Liver (tissue), 9 donors: ENCODE results near the gene ADGRG1. TPM values are rescaled to one million over a fixed set of nuclear protein-coding genes. Genes with fewer than 3 reads are reported as not detected.

ENCODE experiments used
- DNase-seq: peaks from one replicate; pipeline ENCODE4 v3.0.0-alpha.2; 2017; ENCODE audit warnings: low spot score
- H3K27ac ChIP-seq, 2 donors: one replicate each; pipeline ENCODE4 v1.7.0; 2013; ENCODE audit warnings: inconsistent platforms in 2 of 2, low read length in 2 of 2, control low read depth in 1 of 2, low read depth in 1 of 2, mild to moderate bottlenecking in 1 of 2
- H3K27me3 ChIP-seq, 4 donors: one replicate each; pipeline versions ENCODE4 v1.6.1 to v1.7.0; 2013; ENCODE audit warnings: low read length in 3 of 4, inconsistent platforms in 1 of 4, mild to moderate bottlenecking in 1 of 4, moderate library complexity in 1 of 4; ENCODE audit not compliant: control insufficient read depth in 4 of 4, insufficient read depth in 4 of 4
- H3K36me3 ChIP-seq, 4 donors: one replicate each; pipeline versions ENCODE4 v1.6.1 to v1.7.0; 2013; ENCODE audit warnings: low read length in 3 of 4, mild to moderate bottlenecking in 3 of 4, low read depth in 1 of 4, moderate library complexity in 1 of 4; ENCODE audit not compliant: control insufficient read depth in 4 of 4, insufficient read depth in 3 of 4
- H3K4me1 ChIP-seq, 4 donors: one replicate each; pipeline versions ENCODE4 v1.6.1 to v1.7.0; 2013; ENCODE audit warnings: low read length in 3 of 4, mild to moderate bottlenecking in 3 of 4, moderate library complexity in 1 of 4; ENCODE audit not compliant: control insufficient read depth in 4 of 4, insufficient read depth in 4 of 4
- H3K4me3 ChIP-seq, 3 donors: one replicate each; pipeline versions ENCODE4 v1.6.1 to v1.7.0; 2013; ENCODE audit warnings: low read length in 3 of 3, control low read depth in 1 of 3, low read depth in 1 of 3, mild to moderate bottlenecking in 1 of 3
- H3K9ac ChIP-seq, 2 donors: one replicate each; pipeline ENCODE4 v1.7.0; 2013; ENCODE audit warnings: low read length in 2 of 2, mild to moderate bottlenecking in 2 of 2, moderate library complexity in 2 of 2, control low read depth in 1 of 2, low read depth in 1 of 2
- H3K9me3 ChIP-seq, 4 donors: one replicate each; pipeline versions ENCODE4 v1.6.1 to v1.7.0; 2013; ENCODE audit warnings: low read length in 3 of 4; ENCODE audit not compliant: control insufficient read depth in 4 of 4
- CTCF ChIP-seq: fragments of 150-350 bp; IDR thresholded peaks from 2 replicates; pipeline ENCODE4 v1.5.1; 2017; ENCODE audit warnings: improper control_type of control experiment, low read depth, low read length; ENCODE audit not compliant: missing input control
- EGR1 ChIP-seq, 2 donors: IDR thresholded peaks; 2 replicates each; pipeline ENCODE4 v1.6.1; 2016 to 2018; ENCODE audit warnings: antibody characterized with exemption in 2 of 2, low read depth in 2 of 2
- HNF4A ChIP-seq, 2 donors: conservative IDR thresholded peaks; 2 replicates each; pipeline ENCODE4 v1.6.1; 2016; ENCODE audit warnings: antibody characterized with exemption in 2 of 2, mild to moderate bottlenecking in 2 of 2
- HNF4G ChIP-seq: IDR thresholded peaks from 2 replicates; pipeline ENCODE4 v1.6.1; 2016; ENCODE audit warnings: antibody characterized with exemption
- JUND ChIP-seq, 2 donors: IDR thresholded peaks; 2 replicates each; pipeline ENCODE4 v1.6.1; 2016; ENCODE audit warnings: antibody characterized with exemption in 2 of 2
- MAX ChIP-seq: IDR thresholded peaks from 2 replicates; pipeline ENCODE4 v1.6.1; 2016; ENCODE audit warnings: antibody characterized with exemption
- RAD21 ChIP-seq, 2 donors: IDR thresholded peaks; 2 replicates each; pipeline ENCODE4 v1.6.1; 2016; ENCODE audit warnings: antibody characterized with exemption in 2 of 2, mild to moderate bottlenecking in 2 of 2
- TAF1 ChIP-seq: conservative IDR thresholded peaks from 2 replicates; pipeline ENCODE4 v1.6.1; 2016; ENCODE audit warnings: antibody characterized with exemption, mild to moderate bottlenecking
- YY1 ChIP-seq: IDR thresholded peaks from 2 replicates; pipeline ENCODE4 v1.6.1; 2016; ENCODE audit warnings: antibody characterized with exemption, mild to moderate bottlenecking
- WGBS: extraction: QIAGEN DNeasy Blood & Tissue Kit; methylation state at CpG from one replicate; pipeline ENCODE4 v1.1.7; 2013; 5-methylcytosine and 5-hydroxymethylcytosine counted together
- polyA plus RNA-seq, 2 donors: library from polyadenylated mRNA; stranded (reverse) in 1 of 2; unstranded in 1 of 2; fragments of 200-250 nt in 1 of 2; fragments of >200 nt in 1 of 2; fragmentation: Nextera tagmentation in 1 of 2; extraction: Ambion mirVana in 1 of 2; gene quantifications; one replicate each; pipeline versions ENCODE4 v1.2.1 to v1.2.3, GENCODE V29; 2013 to 2015
- total RNA-seq, 2 donors: library from RNA; depleted of rRNA; stranded (reverse); fragments of >200 nt; gene quantifications; one replicate each; pipeline ENCODE4 v1.2.3, GENCODE V29; 2014
- TF ChIP-seq, protein P1 (sequence below): IDR thresholded peaks from 2 replicates; pipeline ENCODE4 v1.6.1; 2016; ENCODE audit warnings: antibody characterized with exemption
- TF ChIP-seq, protein P2 (sequence below): IDR thresholded peaks from 2 replicates; pipeline ENCODE4 v1.6.1; 2016; ENCODE audit warnings: antibody characterized with exemption, mild to moderate bottlenecking
- donor health status: healthy.
- donor health status: healthy.
- donor health status: healthy.
- donor health status: healthy.
- donor health status: healthy.

ADGRG1 gene
- total and polyA plus RNA-seq, 4 donors = 1.7 to 3.3 (median 2.0) TPM

DNA sequence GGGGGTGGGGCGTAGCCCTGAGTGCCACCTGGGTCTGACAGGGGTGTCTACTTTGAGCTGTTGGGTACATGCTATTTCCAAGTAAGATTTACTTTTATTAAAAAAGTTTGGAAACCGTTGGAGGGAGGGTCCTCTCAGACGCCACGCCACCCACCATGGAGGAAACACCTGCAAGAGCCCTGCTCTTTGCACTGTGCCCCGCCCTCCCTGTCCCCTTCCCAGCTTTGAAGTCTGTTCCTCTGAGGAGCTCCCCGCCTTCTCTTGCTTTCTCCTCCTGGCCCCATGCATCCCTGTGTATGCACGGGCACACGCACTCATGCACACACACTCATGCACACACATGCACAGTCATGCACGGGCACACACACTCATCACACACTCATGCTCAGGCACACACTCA lies 15.5 kb downstream of the ADGRG1 start:
- Histone ChIP-seq H3K27ac (no peak overlapping the region), H3K4me1 (peaks cover 0 to 4% (median under 1%) of the 10 kb centered on the region in 4 donors), H3K9ac (no peak overlapping the region), H3K36me3 (no peaks in the 10 kb centered on the region), H3K4me3 (no peak overlapping the region), H3K9me3 (no peaks in the 10 kb centered on the region), H3K27me3 (no peaks in the 10 kb centered on the region)
- DNase-seq = no peak
- TF ChIP-seq TAF1 (no peak), MAX (no peak), HNF4G (no peak), YY1 (no peak), RAD21 (IDR thresholded peaks at IDR 0.05) (no peak), EGR1 (IDR thresholded peaks at IDR 0.05; ENCODE audit: low read depth in 2 of 2) (no peak), CTCF (no peak), HNF4A (conservative IDR thresholded peaks at IDR 0.05) (no peak), JUND (IDR thresholded peaks at IDR 0.05) (no peak)
- TF ChIP-seq, protein P1, sequence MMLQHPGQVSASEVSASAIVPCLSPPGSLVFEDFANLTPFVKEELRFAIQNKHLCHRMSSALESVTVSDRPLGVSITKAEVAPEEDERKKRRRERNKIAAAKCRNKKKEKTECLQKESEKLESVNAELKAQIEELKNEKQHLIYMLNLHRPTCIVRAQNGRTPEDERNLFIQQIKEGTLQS = no peak
- TF ChIP-seq, protein P2, sequence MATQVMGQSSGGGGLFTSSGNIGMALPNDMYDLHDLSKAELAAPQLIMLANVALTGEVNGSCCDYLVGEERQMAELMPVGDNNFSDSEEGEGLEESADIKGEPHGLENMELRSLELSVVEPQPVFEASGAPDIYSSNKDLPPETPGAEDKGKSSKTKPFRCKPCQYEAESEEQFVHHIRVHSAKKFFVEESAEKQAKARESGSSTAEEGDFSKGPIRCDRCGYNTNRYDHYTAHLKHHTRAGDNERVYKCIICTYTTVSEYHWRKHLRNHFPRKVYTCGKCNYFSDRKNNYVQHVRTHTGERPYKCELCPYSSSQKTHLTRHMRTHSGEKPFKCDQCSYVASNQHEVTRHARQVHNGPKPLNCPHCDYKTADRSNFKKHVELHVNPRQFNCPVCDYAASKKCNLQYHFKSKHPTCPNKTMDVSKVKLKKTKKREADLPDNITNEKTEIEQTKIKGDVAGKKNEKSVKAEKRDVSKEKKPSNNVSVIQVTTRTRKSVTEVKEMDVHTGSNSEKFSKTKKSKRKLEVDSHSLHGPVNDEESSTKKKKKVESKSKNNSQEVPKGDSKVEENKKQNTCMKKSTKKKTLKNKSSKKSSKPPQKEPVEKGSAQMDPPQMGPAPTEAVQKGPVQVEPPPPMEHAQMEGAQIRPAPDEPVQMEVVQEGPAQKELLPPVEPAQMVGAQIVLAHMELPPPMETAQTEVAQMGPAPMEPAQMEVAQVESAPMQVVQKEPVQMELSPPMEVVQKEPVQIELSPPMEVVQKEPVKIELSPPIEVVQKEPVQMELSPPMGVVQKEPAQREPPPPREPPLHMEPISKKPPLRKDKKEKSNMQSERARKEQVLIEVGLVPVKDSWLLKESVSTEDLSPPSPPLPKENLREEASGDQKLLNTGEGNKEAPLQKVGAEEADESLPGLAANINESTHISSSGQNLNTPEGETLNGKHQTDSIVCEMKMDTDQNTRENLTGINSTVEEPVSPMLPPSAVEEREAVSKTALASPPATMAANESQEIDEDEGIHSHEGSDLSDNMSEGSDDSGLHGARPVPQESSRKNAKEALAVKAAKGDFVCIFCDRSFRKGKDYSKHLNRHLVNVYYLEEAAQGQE = no peak
- 78% methylated on average over 9 of the region's 9 CpGs for WGBS

DNA sequence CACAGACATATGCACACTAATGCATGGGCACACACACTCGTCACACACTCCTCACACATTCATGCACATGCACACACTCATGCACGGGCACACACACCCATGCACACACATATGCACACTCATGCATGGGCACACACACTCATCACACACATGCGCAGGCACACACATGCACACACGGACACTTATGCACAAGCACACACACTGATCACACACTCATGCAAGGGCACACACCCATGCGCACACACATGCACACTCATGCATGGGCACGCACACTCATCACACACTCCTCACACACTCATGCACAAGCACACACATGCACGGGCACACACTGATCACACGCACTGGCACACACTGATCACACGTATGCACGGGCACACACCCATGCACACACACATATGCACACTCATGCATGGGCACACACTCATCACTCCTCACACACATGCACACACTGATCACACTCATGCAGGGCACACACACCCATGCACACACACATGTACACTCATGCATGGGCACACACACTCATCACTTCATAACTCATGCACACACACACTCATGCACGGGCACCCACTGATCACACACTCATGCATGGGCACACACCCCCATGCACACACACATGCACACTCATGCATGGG lies 16.1 kb downstream of the ADGRG1 start:
- no peak for DNase-seq
- H3K9me3 ChIP-seq = no peaks in the 10 kb centered on the region
- no peak overlapping the region for H3K9ac ChIP-seq
- no peak for TF ChIP-seq CTCF
- no peaks in the 10 kb centered on the region for H3K4me1 ChIP-seq
- H3K27me3 ChIP-seq = no peaks in the 10 kb centered on the region
- 97% methylated on average over 11 of the region's 11 CpGs for WGBS
- no peak overlapping the region for H3K27ac ChIP-seq
- H3K36me3 ChIP-seq = no peaks in the 10 kb centered on the region
- no peak overlapping the region for H3K4me3 ChIP-seq
